AG04449 (cell line): ENCODE results near the gene ERLEC1.

ENCODE experiments used
- CTCF ChIA-PET: fragments of 350-600 bp; formaldehyde crosslinking; extraction: SDS; loops from one replicate; lab custom pipeline; 2021; ENCODE audit warnings: antibody characterized with exemption; lab: Yijun Ruan, JAX
- POLR2A ChIA-PET: fragments of 400-600, 350-600 bp; formaldehyde crosslinking; extraction: SDS; loops from one replicate; lab custom pipeline; 2020; ENCODE audit warnings: antibody characterized with exemption, inconsistent platforms; lab: Yijun Ruan, JAX
- DNase-seq: peaks from one replicate; pipeline ENCODE4 v3.0.0-alpha.2; 2010; ENCODE audit warnings: low read depth, low spot score
- H3K4me3 ChIP-seq: 2 replicates; pipeline ENCODE4 v1.5.1; 2011; ENCODE audit warnings: low read depth, mild to moderate bottlenecking, control low read depth, low read length
- CTCF ChIP-seq: IDR thresholded peaks from one replicate; pipeline ENCODE4 v1.5.1; 2011; ENCODE audit warnings: mild to moderate bottlenecking, moderate library complexity, low read length, control low read depth, inconsistent platforms; ENCODE audit not compliant: insufficient read depth; ENCODE audit errors: missing control alignments

ERLEC1 gene

GRCh38 chr2:53865264-53865663 is 78.4 kb downstream of the ERLEC1 start:
- no peak for TF ChIP-seq CTCF
- H3K4me3 ChIP-seq = no peak overlapping the region
- no peak for DNase-seq
- POLR2A ChIA-PET = no interaction called here
- CTCF ChIA-PET = no interaction called here

GRCh38 chr2:53865962-53866361 is 79.1 kb downstream of the ERLEC1 start:
- TF ChIP-seq CTCF = no peak
- CTCF ChIA-PET = no interaction called here
- no peak overlapping the region for H3K4me3 ChIP-seq
- DNase-seq = no peak
- POLR2A ChIA-PET = no interaction called here

- POLR2A ChIA-PET = no interaction called here
- no peak overlapping the region for H3K4me3 ChIP-seq
- no peak for TF ChIP-seq CTCF
- DNase-seq = no peak
- CTCF ChIA-PET = no interaction called here
Observed at GRCh38 chr2:53867169-53867568, 80.3 kb downstream of the ERLEC1 start.

- TF ChIP-seq CTCF = no peak
- CTCF ChIA-PET = no interaction called here
- H3K4me3 ChIP-seq = no peak overlapping the region
- POLR2A ChIA-PET = no interaction called here
- DNase-seq = no peak
Observed at GRCh38 chr2:53867773-53868172, 80.9 kb downstream of the ERLEC1 start.
